GM12878 (cell line): ENCODE results near the gene FANCG. TPM values are rescaled to one million over a fixed set of nuclear protein-coding genes. Genes with fewer than 3 reads are reported as not detected.

Experiments
- ATAC-seq: fragments of 200-7000 bp; cut with Tn5 transposase; 3 replicates; pipeline ENCODE4 v1.9.1; 2020; ENCODE audit warnings: mild to moderate bottlenecking, moderate library complexity
- BruUV-seq: library from RNA; stranded (reverse); fragments of 400-500 nt; replicated peaks from 2 replicates; lab custom pipeline; 2021; lab: Mats Ljungman, UMichigan
- CTCF ChIA-PET: fragments of 300-600 bp; sonication (Branson Sonifier 250); formaldehyde crosslinking; extraction: SDS; loops from one replicate; lab custom pipeline; 2021; ENCODE audit warnings: inconsistent platforms; lab: Yijun Ruan, JAX
- POLR2A ChIA-PET: fragments of 350-600 bp; formaldehyde crosslinking; extraction: SDS; loops from one replicate; lab custom pipeline; 2021; ENCODE audit warnings: inconsistent platforms; lab: Charles Lee
- RAD21 ChIA-PET: fragments of 300-600 bp; sonication (Branson Sonifier 250); formaldehyde crosslinking; loops from one replicate; lab custom pipeline; 2023; ENCODE audit warnings: antibody characterized with exemption; ENCODE audit not compliant: unreplicated experiment; lab: Charles Lee
- SMC1A ChIA-PET: fragments of 300-600 bp; sonication (Branson Sonifier 250); formaldehyde crosslinking; loops from one replicate; lab custom pipeline; 2023; ENCODE audit not compliant: unreplicated experiment, uncharacterized antibody; lab: Charles Lee
- DNase-seq: peaks from one replicate; pipeline ENCODE4 v3.0.0-alpha.2; 2011; ENCODE audit warnings: low read depth, low spot score
- FAIRE-seq: peaks from 3 replicates; lab custom pipeline; 2011; peaks lifted over from hg19 to GRCh38; lab: Jason Lieb, UNC
- H2AFZ ChIP-seq: 2 replicates; pipeline ENCODE4 v1.6.0; 2011; ENCODE audit warnings: low read depth, low read length, control low read depth; ENCODE audit not compliant: control insufficient read depth
- H3K27ac ChIP-seq: 2 replicates; pipeline ENCODE4 v1.5.1; 2011; ENCODE audit warnings: control low read depth; ENCODE audit not compliant: control insufficient read depth, insufficient read depth
- H3K27me3 ChIP-seq, 2 experiments: replicated peaks in 1 of 2; 2 replicates each; pipeline versions ENCODE4 v1.6.0 to v1.6.1; 2011; ENCODE audit warnings: low read length in 1 of 2; ENCODE audit not compliant: control insufficient read depth in 2 of 2, insufficient read depth in 2 of 2
- H3K36me3 ChIP-seq, 2 experiments: 2 replicates each; pipeline ENCODE4 v1.5.1; 2011; ENCODE audit warnings: low read length in 1 of 2; ENCODE audit not compliant: control insufficient read depth in 2 of 2, insufficient read depth in 2 of 2
- H3K4me1 ChIP-seq: 2 replicates; pipeline ENCODE4 v1.6.1; 2011; ENCODE audit warnings: mild to moderate bottlenecking, low read length, moderate library complexity, mixed read lengths; ENCODE audit not compliant: control insufficient read depth, insufficient read depth
- H3K4me2 ChIP-seq: 2 replicates; pipeline ENCODE4 v1.6.0; 2011; ENCODE audit warnings: control low read depth; ENCODE audit not compliant: control insufficient read depth, insufficient read depth
- H3K4me3 ChIP-seq: fragments of 200-600 bp; sonication (generic); 2 replicates; pipeline ENCODE4 v1.5.1; 2016
- H3K79me2 ChIP-seq: 2 replicates; pipeline ENCODE4 v1.6.0; 2011; ENCODE audit warnings: low read length; ENCODE audit not compliant: control insufficient read depth, insufficient read depth
- H3K9ac ChIP-seq: 2 replicates; pipeline ENCODE4 v1.8.0; 2011; ENCODE audit warnings: low read length, control low read depth, mixed read lengths; ENCODE audit not compliant: control insufficient read depth, insufficient read depth
- H3K9me3 ChIP-seq: replicated peaks from 3 replicates; pipeline ENCODE4 v1.5.1; 2011; ENCODE audit warnings: mild to moderate bottlenecking, low read length; ENCODE audit not compliant: control insufficient read depth, insufficient read depth
- H4K20me1 ChIP-seq: 2 replicates; pipeline ENCODE4 v1.6.0; 2011; ENCODE audit not compliant: control insufficient read depth, insufficient read depth
- E4F1 ChIP-seq: fragments of 450-650 bp; IDR thresholded peaks from 2 replicates; pipeline ENCODE4 v1.6.1; 2018; ENCODE audit warnings: borderline replicate concordance, mild to moderate bottlenecking; ENCODE audit not compliant: partially characterized antibody
- HDGF ChIP-seq: fragments of 450-650 bp; IDR thresholded peaks from 2 replicates; pipeline ENCODE4 v1.6.1; 2016; ENCODE audit warnings: antibody characterized with exemption
- IRF3 ChIP-seq: fragments of 450-650 bp; IDR thresholded peaks from 2 replicates; pipeline ENCODE4 v1.6.1; 2014; ENCODE audit warnings: mild to moderate bottlenecking
- JUND ChIP-seq: IDR thresholded peaks from 2 replicates; pipeline ENCODE4 v1.6.1; 2012; ENCODE audit warnings: low read depth, mild to moderate bottlenecking, low read length, improper control_type of control experiment, moderate library complexity
- NR2C1 ChIP-seq: fragments of 450-650 bp; IDR thresholded peaks from 2 replicates; pipeline ENCODE4 v1.6.1; 2017; ENCODE audit warnings: antibody characterized with exemption, mild to moderate bottlenecking, moderate library complexity
- NRF1 ChIP-seq: conservative IDR thresholded peaks from 2 replicates; pipeline ENCODE4 v1.6.1; 2011; ENCODE audit warnings: mild to moderate bottlenecking, low read depth, low read length, improper control_type of control experiment
- POLR2AphosphoS5 ChIP-seq: IDR thresholded peaks from 2 replicates; pipeline ENCODE4 v1.6.1; 2011; ENCODE audit warnings: mild to moderate bottlenecking, low read length, inconsistent platforms
- RAD21 ChIP-seq: IDR thresholded peaks from 2 replicates; pipeline ENCODE4 v1.6.1; 2011; ENCODE audit warnings: mild to moderate bottlenecking, low read depth, low read length, moderate library complexity; ENCODE audit not compliant: insufficient read depth
- RAD51 ChIP-seq: fragments of 450-650 bp; IDR thresholded peaks from 2 replicates; pipeline ENCODE4 v1.6.1; 2016; ENCODE audit warnings: moderate library complexity, mild to moderate bottlenecking, inconsistent platforms
- TCF12 ChIP-seq: IDR thresholded peaks from 2 replicates; pipeline ENCODE4 v1.6.1; 2011; ENCODE audit warnings: low read depth, mild to moderate bottlenecking, low read length
- WGBS: methylation state at CpG from one replicate; pipeline ENCODE4 v1.1.6; 2016; ENCODE audit warnings: low lambda C conversion rate; ENCODE audit not compliant: insufficient replicate concordance, insufficient coverage; ENCODE audit errors: missing lambda C conversion rate; 5-methylcytosine and 5-hydroxymethylcytosine counted together
- in situ Hi-C: fragments of 300-500 bp; cut with MboI; formaldehyde crosslinking; loops from 9 replicates; pipeline ENCODE4 v1.14.3; 2018; ENCODE audit warnings: mixed read lengths
- intact Hi-C: fragments of 100-400 bp; cut with micrococcal nuclease; formaldehyde crosslinking; loops from one replicate; pipeline ENCODE4 v1.14.2; 2022; ENCODE audit not compliant: unreplicated experiment
- polyA plus RNA-seq, 11 experiments: library from polyadenylated mRNA; depleted of rRNA in 4 of 11; unstranded in 6 of 11; stranded (reverse) in 5 of 11; fragments of >200 nt; fragmentation: Nextera tagmentation in 4 of 11; fragmentation: Illumina TruSeq in 1 of 11; extraction: Ambion mirVana in 4 of 11; extraction: Trizol in 1 of 11; gene quantifications; 1 replicate in 1 of 11; 2 replicates in 10 of 11; pipeline versions ENCODE4 v1.2.1 to v1.2.3, GENCODE V29; 2011 to 2016; ENCODE audit warnings: inconsistent platforms in 2 of 11, missing spikeins in 2 of 11, low read depth in 1 of 11
- total RNA-seq, 4 experiments: library from RNA; depleted of rRNA in 3 of 4; stranded (reverse); fragments of >200 nt in 3 of 4; fragmentation: Illumina TruSeq in 1 of 4; extraction: Trizol in 1 of 4; gene quantifications; 2 replicates each; pipeline versions ENCODE4 v1.2.1 to v1.2.3, GENCODE V29; 2013 to 2021
- TF ChIP-seq, protein P1 (sequence below), 3 experiments: IDR thresholded peaks in 2 of 3; conservative IDR thresholded peaks in 1 of 3; 2 replicates each; pipeline ENCODE4 v1.5.1; 2011; ENCODE audit warnings: low read depth in 3 of 3, low read length in 3 of 3, mild to moderate bottlenecking in 3 of 3, control low read depth in 2 of 3, moderate library complexity in 2 of 3, inconsistent platforms in 1 of 3, mixed read lengths in 1 of 3; ENCODE audit not compliant: control insufficient read depth in 2 of 3, insufficient read depth in 1 of 3; ENCODE audit errors: extremely low read depth in 1 of 3

Gene FANCG
- total and polyA plus RNA-seq, 10 of the 15 experiments (the other 5 are each of a cell fraction or from before 2014, with no cell fraction given), result 16.4 to 78.7 (median 45.4) TPM

DNA sequence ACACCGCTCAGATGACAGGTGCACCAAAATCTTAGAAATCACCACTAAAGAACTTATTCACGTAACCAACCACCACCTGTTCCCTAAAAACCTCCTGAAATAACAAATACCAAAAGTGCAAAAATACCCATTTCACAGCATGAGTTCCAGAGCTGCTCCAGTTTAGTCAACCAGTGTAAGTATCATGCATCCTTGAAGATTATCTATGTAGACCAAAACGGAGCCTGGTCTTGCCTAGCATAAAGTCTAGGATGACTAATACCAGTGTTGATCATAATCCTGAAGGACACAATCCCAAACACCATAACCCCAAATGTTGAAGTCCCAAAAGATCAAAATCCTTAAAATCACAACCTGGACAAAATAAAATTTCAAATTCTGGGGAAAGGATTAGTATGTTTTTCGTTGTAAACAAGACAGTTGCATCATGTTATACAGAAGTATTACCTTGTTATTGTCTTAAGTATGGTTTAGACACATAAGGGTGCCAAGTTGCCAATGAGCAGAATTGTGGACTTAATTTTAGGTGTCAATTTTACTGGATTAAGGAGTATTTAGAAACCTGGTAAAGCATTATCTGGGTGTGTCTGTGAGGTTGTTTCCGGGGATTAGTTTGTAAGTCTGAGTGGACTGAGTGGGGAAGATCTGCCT lies 25.4 kb downstream of the FANCG start (continued):
- no peak for TF ChIP-seq E4F1
- no peak for TF ChIP-seq HDGF
- TF ChIP-seq, all 136 proteins: peak for 0

- Histone ChIP-seq H3K4me3 (no peak overlapping the region), H4K20me1 (no peaks in the 10 kb centered on the region), H3K27me3 (no peaks in the 10 kb centered on the region), H3K4me1 (no peaks in the 10 kb centered on the region), H3K27ac (no peak overlapping the region), H3K9me3 (no peaks in the 10 kb centered on the region), H2AFZ (no peak overlapping the region), H3K4me2 (no peak overlapping the region), H3K79me2 (no peaks in the 10 kb centered on the region), H3K36me3 (peaks cover 3 to 11% of the 10 kb centered on the region in 2 experiments), H3K9ac (no peak overlapping the region)
- BruUV-seq, result TSS peak; percentile 8
- SMC1A ChIA-PET, result interaction anchor here (0.8 to 3.6 kb wide), 23 partner anchors 8 to 292 kb away, joined by 3 to 49 read pairs (median 4); partner anchors contain the start of gene FANCG
- POLR2A ChIA-PET, result interaction anchor here (0.5 to 1.3 kb wide), 7 partner anchors 9 to 404 kb away, joined by 3 to 6 read pairs (median 4); partner anchors contain the start of gene STOML2
- FAIRE-seq (peak; percentile 31), ATAC-seq (peak; percentile 93), DNase-seq (no peak)
- WGBS, result 86% methylated on average over 7 of the region's 7 CpGs
- in situ Hi-C loops (loop anchor here (5.0 kb wide), 1 partner anchor 149 kb away; no protein-coding TSS in a partner anchor), intact Hi-C loops (loop anchor here (1.0 to 5.0 kb wide), 2 partner anchors 64 to 152 kb away; partner anchors contain the start of gene DNAJB5)
- CTCF ChIA-PET, result interaction anchor here (0.8 to 4.8 kb wide), 35 partner anchors 8 to 705 kb away, joined by 3 to 90 read pairs (median 5); partner anchors contain the start of genes ATOSB, DNAJB5, FANCG and PIGO
- RAD21 ChIA-PET, result interaction anchor here (0.6 to 4.7 kb wide), 15 partner anchors 20 to 155 kb away, joined by 3 to 61 read pairs (median 4); partner anchors contain the start of genes DNAJB5, PIGO, STOML2 and VCP
- TF ChIP-seq POLR2AphosphoS5, result no peak
- TF ChIP-seq, protein P1, sequence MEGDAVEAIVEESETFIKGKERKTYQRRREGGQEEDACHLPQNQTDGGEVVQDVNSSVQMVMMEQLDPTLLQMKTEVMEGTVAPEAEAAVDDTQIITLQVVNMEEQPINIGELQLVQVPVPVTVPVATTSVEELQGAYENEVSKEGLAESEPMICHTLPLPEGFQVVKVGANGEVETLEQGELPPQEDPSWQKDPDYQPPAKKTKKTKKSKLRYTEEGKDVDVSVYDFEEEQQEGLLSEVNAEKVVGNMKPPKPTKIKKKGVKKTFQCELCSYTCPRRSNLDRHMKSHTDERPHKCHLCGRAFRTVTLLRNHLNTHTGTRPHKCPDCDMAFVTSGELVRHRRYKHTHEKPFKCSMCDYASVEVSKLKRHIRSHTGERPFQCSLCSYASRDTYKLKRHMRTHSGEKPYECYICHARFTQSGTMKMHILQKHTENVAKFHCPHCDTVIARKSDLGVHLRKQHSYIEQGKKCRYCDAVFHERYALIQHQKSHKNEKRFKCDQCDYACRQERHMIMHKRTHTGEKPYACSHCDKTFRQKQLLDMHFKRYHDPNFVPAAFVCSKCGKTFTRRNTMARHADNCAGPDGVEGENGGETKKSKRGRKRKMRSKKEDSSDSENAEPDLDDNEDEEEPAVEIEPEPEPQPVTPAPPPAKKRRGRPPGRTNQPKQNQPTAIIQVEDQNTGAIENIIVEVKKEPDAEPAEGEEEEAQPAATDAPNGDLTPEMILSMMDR (IDR thresholded peaks at IDR 0.05 in 2 of 3, conservative IDR thresholded peaks at IDR 0.05 in 1 of 3; ENCODE audit: control insufficient read depth in 2 of 3, extremely low read depth in 1 of 3, insufficient read depth in 1 of 3, low read depth in 3 of 3, low read length in 3 of 3), result peak; percentile 64 to 66 (median 64); a peak in 5 of 6 replicates
- TF ChIP-seq NR2C1, result no peak
- TF ChIP-seq TCF12, result no peak
- no peak for TF ChIP-seq IRF3
- no peak for TF ChIP-seq NRF1
- TF ChIP-seq RAD51, result no peak
- TF ChIP-seq JUND, result no peak
- peak; percentile 72 for TF ChIP-seq RAD21
These were observed 28.4 kb downstream of the FANCG start for GRCh38 chr9:35051069-35051967.
